WTC11 (cell line): ENCODE measurements around the gene INPP5E.

Source experiments
- CBFB ChIP-seq: sonication (generic); formaldehyde crosslinking; IDR thresholded peaks from 2 replicates; pipeline ENCODE4 v1.8.1; 2022; ENCODE audit warnings: mild to moderate bottlenecking, low read depth, missing genetic modification reagents
- CREM ChIP-seq: sonication (generic); formaldehyde crosslinking; IDR thresholded peaks from 2 replicates; pipeline ENCODE4 v1.8.1; 2022; ENCODE audit warnings: mild to moderate bottlenecking, missing genetic modification reagents, moderate library complexity
- FOXJ3 ChIP-seq: sonication (generic); formaldehyde crosslinking; IDR thresholded peaks from 2 replicates; pipeline ENCODE4 v1.9.0; 2021; ENCODE audit warnings: missing genetic modification reagents, mild to moderate bottlenecking, borderline replicate concordance
- IRF2 ChIP-seq: sonication (generic); formaldehyde crosslinking; IDR thresholded peaks from 2 replicates; pipeline ENCODE4 v1.8.0; 2022; ENCODE audit warnings: low read depth, missing genetic modification reagents, borderline replicate concordance
- JAZF1 ChIP-seq: fragments of 250-450 bp; sonication (Bioruptor Pico); IDR thresholded peaks from 2 replicates; pipeline ENCODE4 v1.9.0; 2021; ENCODE audit warnings: moderate library complexity, mild to moderate bottlenecking, inconsistent platforms
- KAT7 ChIP-seq: sonication (generic); formaldehyde crosslinking; IDR thresholded peaks from 2 replicates; pipeline ENCODE4 v1.8.1; 2023; ENCODE audit warnings: missing genetic modification reagents, mild to moderate bottlenecking, borderline replicate concordance
- NFE2L1 ChIP-seq: sonication (generic); formaldehyde crosslinking; IDR thresholded peaks from 2 replicates; pipeline ENCODE4 v1.8.1; 2023; ENCODE audit warnings: missing genetic modification reagents
- TEAD4 ChIP-seq: sonication (generic); formaldehyde crosslinking; IDR thresholded peaks from 2 replicates; pipeline ENCODE4 v1.8.0; 2022; ENCODE audit warnings: mild to moderate bottlenecking, missing genetic modification reagents
- ZNF263 ChIP-seq: sonication (generic); formaldehyde crosslinking; IDR thresholded peaks from 2 replicates; pipeline ENCODE4 v1.8.1; 2022; ENCODE audit warnings: low read depth, mild to moderate bottlenecking, moderate library complexity, missing genetic modification reagents
- TF ChIP-seq, protein P1 (sequence below): fragments of 200-600 bp; IDR thresholded peaks from 2 replicates; pipeline ENCODE4 v1.8.0; 2022; ENCODE audit warnings: antibody characterized with exemption
- TF ChIP-seq, protein P2 (sequence below): sonication (generic); formaldehyde crosslinking; IDR thresholded peaks from 2 replicates; pipeline ENCODE4 v1.8.0; 2022; ENCODE audit warnings: mild to moderate bottlenecking, missing genetic modification reagents
- TF ChIP-seq, protein P3 (sequence below): sonication (generic); formaldehyde crosslinking; IDR thresholded peaks from 2 replicates; pipeline ENCODE4 v1.8.0; 2023; ENCODE audit warnings: missing genetic modification reagents

DNA sequence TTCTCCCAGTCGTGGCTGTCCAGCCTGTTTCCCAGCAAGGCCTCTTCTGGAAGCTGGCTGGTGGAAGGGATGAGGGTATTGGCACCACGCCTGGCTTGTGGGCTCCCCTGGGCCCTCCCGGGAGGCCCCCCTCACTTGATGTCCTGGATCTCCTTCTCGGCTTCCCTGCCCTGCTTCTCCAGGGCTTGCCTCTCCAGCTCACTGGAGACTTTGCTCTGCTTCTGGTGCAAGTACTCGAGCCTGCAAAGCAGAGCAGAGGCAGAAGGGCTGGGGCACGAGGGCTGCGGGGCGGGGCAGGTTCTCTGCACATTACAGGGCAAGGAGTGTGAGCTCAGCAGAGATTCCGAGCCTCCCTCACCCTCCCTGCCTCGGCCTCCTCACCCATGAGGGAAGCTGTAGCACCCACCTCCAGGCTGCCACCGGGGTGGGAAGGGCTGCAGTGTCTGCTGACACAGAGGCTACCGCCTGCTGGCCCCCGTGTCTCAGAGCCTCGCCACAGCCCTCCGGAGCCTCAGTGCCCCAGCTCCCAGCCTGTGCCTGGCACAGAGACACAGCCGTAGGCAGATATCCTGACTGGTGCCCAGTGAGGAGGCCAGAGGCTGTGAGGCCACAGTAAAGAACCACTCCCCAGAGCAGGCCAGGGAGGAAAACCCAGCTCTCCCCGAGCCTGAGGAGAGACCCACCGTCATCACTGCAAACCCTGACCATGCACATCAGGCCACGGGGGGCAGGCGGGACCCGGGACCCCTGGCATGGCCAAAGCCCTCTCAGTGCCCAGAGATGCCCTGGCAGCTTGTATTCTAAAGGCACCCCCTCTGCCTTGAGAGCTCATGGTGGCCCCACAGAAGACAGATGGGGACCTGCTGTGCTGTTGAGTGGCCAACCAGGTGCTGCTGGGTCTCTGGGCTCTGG, 46.9 kb downstream of the INPP5E start:
- TF ChIP-seq TEAD4 (CRISPR knock-in tag), result no peak
- no peak for TF ChIP-seq JAZF1
- TF ChIP-seq, protein P1, sequence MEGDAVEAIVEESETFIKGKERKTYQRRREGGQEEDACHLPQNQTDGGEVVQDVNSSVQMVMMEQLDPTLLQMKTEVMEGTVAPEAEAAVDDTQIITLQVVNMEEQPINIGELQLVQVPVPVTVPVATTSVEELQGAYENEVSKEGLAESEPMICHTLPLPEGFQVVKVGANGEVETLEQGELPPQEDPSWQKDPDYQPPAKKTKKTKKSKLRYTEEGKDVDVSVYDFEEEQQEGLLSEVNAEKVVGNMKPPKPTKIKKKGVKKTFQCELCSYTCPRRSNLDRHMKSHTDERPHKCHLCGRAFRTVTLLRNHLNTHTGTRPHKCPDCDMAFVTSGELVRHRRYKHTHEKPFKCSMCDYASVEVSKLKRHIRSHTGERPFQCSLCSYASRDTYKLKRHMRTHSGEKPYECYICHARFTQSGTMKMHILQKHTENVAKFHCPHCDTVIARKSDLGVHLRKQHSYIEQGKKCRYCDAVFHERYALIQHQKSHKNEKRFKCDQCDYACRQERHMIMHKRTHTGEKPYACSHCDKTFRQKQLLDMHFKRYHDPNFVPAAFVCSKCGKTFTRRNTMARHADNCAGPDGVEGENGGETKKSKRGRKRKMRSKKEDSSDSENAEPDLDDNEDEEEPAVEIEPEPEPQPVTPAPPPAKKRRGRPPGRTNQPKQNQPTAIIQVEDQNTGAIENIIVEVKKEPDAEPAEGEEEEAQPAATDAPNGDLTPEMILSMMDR, result no peak
- no peak for TF ChIP-seq IRF2 (CRISPR knock-in tag)
- no peak for TF ChIP-seq CREM (CRISPR knock-in tag)
- no peak for TF ChIP-seq KAT7 (CRISPR knock-in tag)
- TF ChIP-seq FOXJ3 (CRISPR knock-in tag), result no peak
- TF ChIP-seq, protein P2, sequence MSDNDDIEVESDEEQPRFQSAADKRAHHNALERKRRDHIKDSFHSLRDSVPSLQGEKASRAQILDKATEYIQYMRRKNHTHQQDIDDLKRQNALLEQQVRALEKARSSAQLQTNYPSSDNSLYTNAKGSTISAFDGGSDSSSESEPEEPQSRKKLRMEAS (CRISPR knock-in tag), result no peak
- no peak for TF ChIP-seq CBFB (CRISPR knock-in tag)
- TF ChIP-seq NFE2L1 (CRISPR knock-in tag), result no peak
- TF ChIP-seq, protein P3, sequence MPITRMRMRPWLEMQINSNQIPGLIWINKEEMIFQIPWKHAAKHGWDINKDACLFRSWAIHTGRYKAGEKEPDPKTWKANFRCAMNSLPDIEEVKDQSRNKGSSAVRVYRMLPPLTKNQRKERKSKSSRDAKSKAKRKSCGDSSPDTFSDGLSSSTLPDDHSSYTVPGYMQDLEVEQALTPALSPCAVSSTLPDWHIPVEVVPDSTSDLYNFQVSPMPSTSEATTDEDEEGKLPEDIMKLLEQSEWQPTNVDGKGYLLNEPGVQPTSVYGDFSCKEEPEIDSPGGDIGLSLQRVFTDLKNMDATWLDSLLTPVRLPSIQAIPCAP (CRISPR knock-in tag), result no peak
- no peak for TF ChIP-seq ZNF263 (CRISPR knock-in tag)
